NCI-H82 treated with DMSO at 0.1 percent for 48 hours (cell line): ENCODE results near the gene DOCK11.
"Not testable (repeated sequence)": the region's sequence is repeated elsewhere in the genome, so short reads cannot be mapped to it uniquely, and the experiment has no call there.

Experiments
- DNase-seq: peaks from one replicate; lab custom pipeline; 2025; ENCODE audit not compliant: unreplicated experiment; lab: John Stamatoyannopoulos, UW

Gene DOCK11

DNA sequence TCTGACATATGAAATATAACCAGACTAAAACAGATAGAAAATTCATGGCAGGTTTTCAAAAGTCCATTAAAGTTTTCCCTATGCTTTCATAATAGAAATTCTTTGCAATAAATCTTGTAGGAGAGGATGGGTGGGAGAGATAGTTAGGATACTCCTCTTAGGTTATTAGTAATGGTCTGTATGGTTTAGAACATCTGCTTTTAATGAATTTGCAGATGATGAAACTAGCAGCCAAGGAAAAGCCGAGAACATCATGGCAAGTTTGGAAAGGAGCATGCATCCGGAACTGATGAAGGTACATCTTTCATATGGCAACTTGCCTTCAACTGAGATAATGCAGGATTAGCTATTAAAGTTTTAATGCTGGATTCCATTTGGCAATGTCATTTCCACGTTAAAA lies 70.7 kb downstream of the DOCK11 start:
- no peak for DNase-seq

DNA sequence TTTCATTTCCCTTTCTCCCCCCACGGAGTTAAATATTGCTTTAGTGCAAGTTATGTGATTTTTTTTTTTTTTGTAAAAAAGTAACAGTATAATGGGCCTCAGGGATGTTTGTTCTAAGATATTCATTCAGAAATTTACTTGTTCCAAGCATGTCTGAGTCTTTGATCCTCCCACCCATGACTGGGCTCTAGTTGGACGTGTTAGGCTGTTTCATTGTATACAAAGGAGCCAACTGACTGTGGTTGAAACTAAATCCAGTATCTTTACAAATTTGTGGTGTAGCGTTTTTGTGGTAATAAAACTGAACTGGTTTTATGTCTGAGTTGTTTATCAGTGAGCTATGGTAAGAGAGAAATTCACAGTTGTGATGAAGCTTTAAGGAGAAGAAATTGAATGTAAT lies 74.1 kb downstream of the DOCK11 start:
- no peak for DNase-seq

- DNase-seq = no peak
These were observed 74.6 kb downstream of the DOCK11 start for GRCh38 chrX:118570209-118570608.

DNA sequence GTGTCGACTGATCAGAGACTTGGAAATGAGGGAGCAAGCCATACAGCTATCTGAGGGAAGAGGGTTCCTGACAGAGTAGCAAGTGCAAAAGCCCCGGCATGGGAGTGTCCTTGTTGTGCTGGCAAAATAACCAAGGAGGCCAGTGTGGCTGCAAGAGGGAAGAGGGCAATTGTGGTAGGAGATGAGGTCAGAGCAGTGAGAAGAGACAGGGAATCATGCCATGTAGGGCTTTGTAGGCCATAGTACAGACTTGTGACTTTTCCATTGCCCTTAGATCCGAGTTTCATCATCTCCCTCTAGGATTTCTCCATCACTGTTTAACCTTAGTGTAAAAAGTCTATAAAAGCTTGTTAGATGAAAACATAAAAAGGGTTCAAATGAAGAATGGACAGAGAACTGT lies 76.2 kb downstream of the DOCK11 start:
- no peak for DNase-seq

DNA sequence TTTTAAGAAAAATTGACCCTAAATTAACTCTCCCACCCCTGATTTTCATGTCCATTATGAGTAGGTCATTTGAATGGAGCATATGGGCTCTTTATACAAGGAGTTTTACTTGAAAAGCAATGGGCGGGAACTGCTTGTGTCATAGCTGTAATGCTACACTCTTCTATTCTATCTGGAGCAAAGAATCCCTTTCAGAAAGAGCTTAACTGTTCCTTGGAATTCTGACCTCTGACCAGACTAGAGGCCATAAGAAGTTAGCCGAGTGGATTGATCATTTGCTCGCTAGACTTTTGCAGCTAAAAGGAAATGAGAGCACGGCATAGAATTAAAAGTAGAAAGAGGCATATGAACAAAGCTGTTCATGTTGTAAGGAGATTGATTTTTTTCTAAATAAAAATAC lies 79.1 kb downstream of the DOCK11 start:
- no peak for DNase-seq

- no peak for DNase-seq
These were observed 81.4 kb downstream of the DOCK11 start for GRCh38 chrX:118577041-118577440.

- no peak for DNase-seq
These were observed 83.8 kb downstream of the DOCK11 start for GRCh38 chrX:118579417-118579816.

GRCh38 chrX:118582926-118583325 lies 87.3 kb downstream of the DOCK11 start:
- not testable (repeated sequence) for DNase-seq

DNA sequence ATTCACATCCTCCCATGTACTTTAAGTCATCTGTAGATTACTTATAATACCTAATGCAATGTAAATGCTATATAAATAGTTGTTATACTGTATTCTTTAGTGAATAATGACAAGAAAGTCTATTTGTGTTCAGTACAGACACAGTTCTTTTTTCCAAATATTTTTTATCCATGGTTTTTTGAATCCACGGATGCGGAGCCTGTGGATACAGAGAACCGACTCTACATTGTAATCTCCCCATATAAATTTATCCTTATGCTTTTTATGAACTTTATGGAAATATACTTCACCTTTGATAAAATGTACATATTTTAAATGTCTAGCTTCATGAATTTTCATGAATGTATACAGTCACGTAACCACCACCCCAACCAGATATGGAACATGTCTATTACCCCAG lies 88.2 kb downstream of the DOCK11 start:
- no peak for DNase-seq

GRCh38 chrX:118585296-118585695 lies 89.7 kb downstream of the DOCK11 start:
- no peak for DNase-seq

DNA sequence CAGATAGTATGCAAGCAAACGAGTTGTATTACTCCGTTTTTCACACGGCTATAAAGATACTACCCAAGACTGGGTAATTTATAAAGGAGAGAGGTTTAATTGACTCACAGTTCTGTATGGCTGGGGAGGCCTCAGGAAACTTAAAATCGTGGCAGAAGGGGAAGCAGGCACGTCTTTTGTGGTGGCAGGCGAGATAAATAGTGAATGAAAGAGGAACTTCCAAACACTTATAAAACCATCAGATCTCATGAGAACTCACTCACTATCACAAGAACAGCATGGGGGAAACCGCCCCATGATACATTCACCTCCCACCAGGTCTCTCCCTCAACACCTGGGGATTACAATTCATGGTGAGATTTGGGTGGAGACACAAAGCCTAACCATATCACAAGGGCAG lies 90.6 kb downstream of the DOCK11 start:
- DNase-seq = not testable (repeated sequence)

DNA sequence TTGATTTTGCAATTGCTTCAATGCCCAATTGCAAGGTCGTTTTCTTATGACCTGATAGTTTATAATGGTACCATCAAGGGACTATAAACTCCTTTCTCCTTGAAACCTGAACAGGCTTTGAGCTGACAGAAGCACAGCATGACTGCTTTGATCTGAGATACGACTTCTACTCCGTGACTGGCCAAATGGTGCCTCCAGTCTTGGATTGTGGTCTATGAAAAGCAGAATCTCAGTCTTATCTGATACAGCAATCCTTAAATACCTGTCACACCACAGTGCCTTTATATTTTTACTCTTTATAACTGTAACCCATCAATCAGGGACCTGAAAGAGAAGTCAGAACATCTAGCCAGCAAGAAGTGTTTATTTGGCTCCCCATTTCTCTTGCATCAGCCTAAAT lies 93.1 kb downstream of the DOCK11 start:
- DNase-seq = no peak

GRCh38 chrX:118589227-118589626 lies 93.6 kb downstream of the DOCK11 start:
- no peak for DNase-seq

GRCh38 chrX:118593407-118593806 lies 97.8 kb downstream of the DOCK11 start:
- DNase-seq = no peak

DNA sequence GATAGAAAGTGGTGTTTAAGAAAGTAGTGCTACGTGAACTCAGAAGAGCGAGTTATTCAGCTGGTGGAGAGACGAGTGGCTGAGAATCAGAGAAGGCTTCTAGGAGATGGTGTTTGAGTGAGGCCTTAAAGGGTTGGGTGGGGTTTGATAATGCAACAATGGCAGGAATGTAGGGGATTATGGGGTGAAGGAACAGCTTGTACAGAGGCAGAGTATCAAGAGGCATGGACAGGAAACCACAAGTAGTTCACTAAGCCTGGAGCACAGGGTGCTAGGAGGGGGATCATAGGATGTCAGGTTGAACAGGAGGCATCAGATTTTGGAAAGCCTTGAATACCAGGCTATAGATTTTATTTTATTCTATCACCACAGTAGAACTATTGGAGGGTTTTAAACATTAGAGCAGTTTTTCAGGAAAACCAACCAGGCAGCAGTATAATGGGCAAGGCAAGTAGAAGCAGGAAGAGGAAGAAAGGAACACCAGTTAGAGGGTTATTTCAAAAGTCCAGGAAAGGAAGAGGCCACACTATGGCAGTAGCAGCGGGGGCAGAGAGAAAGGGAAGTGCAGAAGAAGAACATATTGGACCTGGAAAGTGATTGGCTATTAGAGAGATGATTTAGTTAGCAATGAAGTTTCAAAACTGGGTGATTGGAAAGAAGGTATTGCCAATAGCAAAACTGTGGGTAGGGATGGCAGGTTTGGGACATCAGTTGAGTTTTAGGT lies 99.2 kb downstream of the DOCK11 start:
- no peak for DNase-seq

DNA sequence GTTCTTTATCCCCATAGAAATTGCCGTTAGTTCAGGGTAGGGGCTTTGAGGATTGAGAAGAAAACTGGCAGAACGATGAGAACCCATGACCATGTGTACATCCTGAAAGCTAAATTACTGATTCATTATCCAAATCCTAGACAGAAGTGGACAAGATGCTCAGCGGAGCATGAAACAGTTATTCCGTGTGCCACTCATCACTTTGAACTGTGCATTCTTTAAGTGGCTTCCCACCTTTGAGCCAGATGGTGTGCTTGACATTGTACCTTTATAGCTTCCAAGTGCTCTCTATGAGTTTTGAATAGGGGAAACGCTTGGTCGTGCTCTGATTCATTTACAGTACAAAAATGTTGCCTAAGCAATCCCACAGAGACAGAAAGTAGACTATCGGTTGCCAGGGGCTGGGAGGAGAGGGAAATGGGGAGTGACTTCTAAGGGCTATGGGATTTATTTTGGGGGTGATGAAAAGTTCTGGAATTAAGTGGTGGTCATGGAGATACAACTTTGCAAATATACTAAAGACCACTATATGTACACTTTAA lies 100.0 kb downstream of the DOCK11 start:
- no peak for DNase-seq

DNA sequence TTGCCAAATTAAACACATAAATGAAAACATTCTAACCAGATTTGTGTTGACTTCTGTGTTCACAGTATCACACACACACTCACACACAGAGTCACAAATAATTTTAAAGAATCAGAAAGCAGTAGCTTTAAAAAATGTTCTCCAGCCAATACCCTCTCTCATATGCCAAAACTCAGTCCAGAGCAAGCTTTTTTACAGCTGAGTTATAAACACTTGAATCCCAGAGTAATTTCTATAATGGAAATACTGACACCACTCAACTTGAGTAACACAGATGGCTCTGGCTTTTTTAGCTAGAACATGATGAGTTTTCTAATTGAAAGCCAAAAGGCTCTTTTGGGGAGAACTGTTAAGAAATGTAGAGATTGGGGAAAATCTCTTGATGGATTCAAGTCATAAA lies 100.8 kb downstream of the DOCK11 start:
- DNase-seq = no peak

GRCh38 chrX:118603981-118604380 lies 108.4 kb downstream of the DOCK11 start:
- DNase-seq = no peak

GRCh38 chrX:118612290-118612689 lies 116.7 kb downstream of the DOCK11 start:
- DNase-seq = no peak

GRCh38 chrX:118614150-118614549 lies 118.5 kb downstream of the DOCK11 start:
- no peak for DNase-seq

- DNase-seq = no peak
These were observed 119.5 kb downstream of the DOCK11 start for GRCh38 chrX:118615141-118615540.

- DNase-seq = no peak
These were observed 125.6 kb downstream of the DOCK11 start for GRCh38 chrX:118621081-118621759.
